HL-60 (cell line): Measurements from ENCODE around the gene DPCD.

Source experiments
- DNase-seq, 2 experiments: peaks; one replicate each; pipeline ENCODE4 v3.0.0-alpha.2; 2010 to 2020; ENCODE audit warnings: low read depth in 1 of 2, low spot score in 1 of 2
- H3K27ac ChIP-seq: fragments of 250-450 bp; sonication (Bioruptor Pico); replicated peaks from 2 replicates; pipeline ENCODE4 v1.5.1; 2020; ENCODE audit warnings: mild to moderate bottlenecking, moderate library complexity
- H3K27me3 ChIP-seq: fragments of 250-450 bp; sonication (Bioruptor Pico); 2 replicates; pipeline ENCODE4 v1.5.1; 2021; ENCODE audit warnings: mild to moderate bottlenecking, moderate library complexity; ENCODE audit not compliant: insufficient read depth, poor library complexity, severe bottlenecking
- H3K4me3 ChIP-seq: replicated peaks from 2 replicates; pipeline ENCODE4 v1.5.1; 2011; ENCODE audit warnings: mild to moderate bottlenecking, control low read depth, low read length; ENCODE audit not compliant: insufficient read depth
- CTCF ChIP-seq: IDR thresholded peaks from one replicate; pipeline ENCODE4 v1.5.1; 2011; ENCODE audit warnings: low read length, control low read depth, inconsistent platforms; ENCODE audit not compliant: insufficient read depth
- GABPA ChIP-seq: IDR thresholded peaks from 2 replicates; pipeline ENCODE4 v1.6.1; 2012; ENCODE audit warnings: low read depth
- POLR2AphosphoS5 ChIP-seq: IDR thresholded peaks from 2 replicates; pipeline ENCODE4 v1.6.1; 2012; ENCODE audit warnings: low read depth
- REST ChIP-seq: IDR thresholded peaks from 2 replicates; pipeline ENCODE4 v1.6.1; 2012; ENCODE audit warnings: low read depth; ENCODE audit not compliant: insufficient replicate concordance
- SPI1 ChIP-seq: IDR thresholded peaks from 2 replicates; pipeline ENCODE4 v1.6.1; 2012; ENCODE audit warnings: low read depth, mild to moderate bottlenecking, borderline replicate concordance

Gene DPCD

GRCh38 chr10:101650863-101651262 is 62.7 kb downstream of the DPCD start:
- no peak overlapping the region for H3K4me3 ChIP-seq
- DNase-seq: no peak
- no peak for TF ChIP-seq POLR2AphosphoS5
- TF ChIP-seq CTCF: no peak
- no peak for TF ChIP-seq REST
- no peak for TF ChIP-seq GABPA
- no peaks in the 10 kb centered on the region for H3K27me3 ChIP-seq
- H3K27ac ChIP-seq: no peak overlapping the region

GRCh38 chr10:101651336-101651735 is 63.2 kb downstream of the DPCD start:
- TF ChIP-seq REST: no peak
- TF ChIP-seq CTCF: no peak
- TF ChIP-seq POLR2AphosphoS5: no peak
- no peak for TF ChIP-seq SPI1
- no peak for TF ChIP-seq GABPA
- no peak for DNase-seq
- H3K27me3 ChIP-seq: no peaks in the 10 kb centered on the region
- H3K27ac ChIP-seq: no peak overlapping the region
- no peak overlapping the region for H3K4me3 ChIP-seq

- no peaks in the 10 kb centered on the region for H3K27me3 ChIP-seq
- no peak overlapping the region for H3K27ac ChIP-seq
- TF ChIP-seq SPI1 (no peak), CTCF (no peak), GABPA (no peak), POLR2AphosphoS5 (no peak), REST (no peak)
- no peak overlapping the region for H3K4me3 ChIP-seq
- DNase-seq: no peak
Measured at GRCh38 chr10:101653536-101653935, 65.4 kb downstream of the DPCD start.
